ENCODE measurements around the gene UCHL3. TPM values are rescaled to one million over a fixed set of nuclear protein-coding genes. Genes with fewer than 3 reads are reported as not detected.

UCHL3 gene
- total RNA-seq, 1 donor from 2014 or later = not detected

DNA sequence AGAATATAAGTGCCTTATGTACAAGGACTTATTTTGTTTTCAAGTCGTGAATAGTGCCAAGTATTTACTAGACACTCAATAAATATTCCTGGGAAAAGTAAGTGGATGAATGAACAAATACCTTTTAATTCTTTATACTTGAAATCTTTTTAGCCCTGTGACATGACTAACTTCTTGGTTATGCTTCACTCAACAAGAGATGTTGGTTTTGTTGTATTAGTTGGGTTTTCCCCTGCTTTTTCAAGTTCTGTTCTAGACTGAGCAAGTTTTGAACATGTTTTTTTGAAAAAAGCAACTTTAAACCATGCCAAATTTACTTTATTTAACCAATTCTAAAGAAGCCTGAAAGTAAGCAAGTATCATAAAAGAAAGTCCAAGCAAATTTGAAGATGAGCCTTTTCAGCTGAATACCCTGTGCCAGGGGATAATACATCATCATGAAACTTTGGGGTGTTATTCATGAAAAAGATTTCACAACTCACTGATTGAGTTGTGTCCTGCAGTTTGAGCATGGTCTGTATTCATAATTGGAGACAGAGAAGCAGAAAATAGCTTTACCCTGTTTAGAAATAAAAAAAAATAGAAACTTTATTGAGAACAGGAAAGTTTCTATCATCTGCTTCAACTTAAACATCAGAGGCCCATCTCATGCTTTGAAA lies 97.7 kb downstream of the UCHL3 start:
- DNase-seq (ENCODE audit: low spot score in 2 of 2) = no peak
- TF ChIP-seq, protein P1, sequence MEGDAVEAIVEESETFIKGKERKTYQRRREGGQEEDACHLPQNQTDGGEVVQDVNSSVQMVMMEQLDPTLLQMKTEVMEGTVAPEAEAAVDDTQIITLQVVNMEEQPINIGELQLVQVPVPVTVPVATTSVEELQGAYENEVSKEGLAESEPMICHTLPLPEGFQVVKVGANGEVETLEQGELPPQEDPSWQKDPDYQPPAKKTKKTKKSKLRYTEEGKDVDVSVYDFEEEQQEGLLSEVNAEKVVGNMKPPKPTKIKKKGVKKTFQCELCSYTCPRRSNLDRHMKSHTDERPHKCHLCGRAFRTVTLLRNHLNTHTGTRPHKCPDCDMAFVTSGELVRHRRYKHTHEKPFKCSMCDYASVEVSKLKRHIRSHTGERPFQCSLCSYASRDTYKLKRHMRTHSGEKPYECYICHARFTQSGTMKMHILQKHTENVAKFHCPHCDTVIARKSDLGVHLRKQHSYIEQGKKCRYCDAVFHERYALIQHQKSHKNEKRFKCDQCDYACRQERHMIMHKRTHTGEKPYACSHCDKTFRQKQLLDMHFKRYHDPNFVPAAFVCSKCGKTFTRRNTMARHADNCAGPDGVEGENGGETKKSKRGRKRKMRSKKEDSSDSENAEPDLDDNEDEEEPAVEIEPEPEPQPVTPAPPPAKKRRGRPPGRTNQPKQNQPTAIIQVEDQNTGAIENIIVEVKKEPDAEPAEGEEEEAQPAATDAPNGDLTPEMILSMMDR (IDR thresholded peaks at IDR 0.05) = no peak
- intact Hi-C loops (cut with DNase I) = no loop called here
- Histone ChIP-seq H3K4me1 (no peaks in the 10 kb centered on the region), H3K27ac (no peak overlapping the region), H3K36me3 (no peaks in the 10 kb centered on the region), H3K9me3 (no peaks in the 10 kb centered on the region), H3K27me3 (no peaks in the 10 kb centered on the region), H3K4me3 (no peak overlapping the region)

DNA sequence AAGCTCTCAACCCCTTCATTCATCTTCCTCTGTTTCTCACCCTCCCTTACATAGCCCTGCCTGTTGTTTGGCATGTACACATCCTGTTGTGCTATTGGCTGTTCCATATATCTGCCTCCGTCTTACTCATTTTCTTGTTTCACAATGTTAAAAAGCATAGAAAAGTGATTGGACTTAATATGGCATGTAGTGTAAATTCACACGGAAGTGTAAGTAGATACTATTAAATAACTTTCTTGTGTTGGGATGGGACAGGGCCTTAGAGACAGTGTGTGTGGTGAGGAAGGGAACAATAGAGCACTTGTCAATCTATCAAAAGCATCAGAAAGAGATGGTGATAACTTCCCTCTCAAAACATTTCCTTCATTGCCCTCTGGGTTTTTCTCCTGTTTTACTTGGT lies 98.9 kb downstream of the UCHL3 start:
- H3K4me3 ChIP-seq = no peak overlapping the region

DNA sequence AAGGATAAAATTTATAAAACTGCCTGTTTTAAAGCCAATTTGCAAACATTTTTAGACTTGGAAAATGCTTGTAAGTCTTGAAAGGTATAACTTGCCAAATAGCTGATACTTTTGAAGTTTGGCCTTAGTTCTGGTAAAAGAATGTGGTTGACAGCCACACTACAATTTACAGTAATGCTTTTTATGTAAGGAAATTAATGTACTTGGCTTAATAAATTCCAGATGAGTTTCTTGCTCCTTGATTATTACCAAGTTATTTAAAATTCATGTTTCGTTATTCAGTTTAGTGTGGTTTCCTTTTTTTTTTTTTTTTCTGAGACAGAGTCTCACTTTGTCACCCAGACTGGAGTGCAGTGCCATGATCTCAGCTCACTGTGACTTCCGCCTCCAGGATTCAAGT lies 101.4 kb downstream of the UCHL3 start:
- Histone ChIP-seq H3K27ac (peak overlapping the region in 1 of 2 donors; percentile 38), H3K4me3 (no peak overlapping the region), H3K27me3 (no peaks in the 10 kb centered on the region), H3K9me3 (no peaks in the 10 kb centered on the region), H3K36me3 (no peaks in the 10 kb centered on the region), H3K4me1 (no peaks in the 10 kb centered on the region)
- intact Hi-C loops (cut with DNase I) = no loop called here
- TF ChIP-seq, protein P1 (IDR thresholded peaks at IDR 0.05) = no peak
- no peak for DNase-seq (ENCODE audit: low spot score in 2 of 2)

More for the DNA sequence above, 98.9 kb downstream of the UCHL3 start:
- Histone ChIP-seq H3K36me3 (no peaks in the 10 kb centered on the region), H3K4me1 (no peaks in the 10 kb centered on the region), H3K9me3 (no peaks in the 10 kb centered on the region), H3K27me3 (no peaks in the 10 kb centered on the region), H3K27ac (no peak overlapping the region)
- intact Hi-C loops (cut with DNase I) = no loop called here
- TF ChIP-seq, protein P1 (IDR thresholded peaks at IDR 0.05) = no peak
- DNase-seq (ENCODE audit: low spot score in 2 of 2) = no peak

DNA sequence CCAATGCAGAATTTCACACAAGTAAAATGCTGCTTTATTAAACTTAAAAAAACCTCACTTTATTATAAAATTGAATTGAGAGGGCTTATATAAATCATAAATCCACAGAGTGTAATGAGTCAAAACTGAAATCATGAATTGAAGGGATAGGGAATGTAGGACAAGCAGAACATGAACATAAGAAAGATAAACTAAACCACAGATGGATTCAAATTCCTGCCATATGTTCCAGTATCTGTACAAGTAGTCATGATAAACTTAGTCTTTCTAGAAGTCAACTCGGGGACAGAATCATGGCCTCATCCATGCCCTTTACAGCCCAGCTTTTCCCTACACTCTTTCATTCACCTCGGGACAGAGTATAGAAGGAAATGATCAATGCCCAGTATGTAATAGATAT lies 103.1 kb downstream of the UCHL3 start:
- no peaks in the 10 kb centered on the region for H3K27me3 ChIP-seq
- H3K4me3 ChIP-seq = no peak overlapping the region
- no peak for DNase-seq (ENCODE audit: low spot score in 2 of 2)
- intact Hi-C loops (cut with DNase I) = no loop called here
- TF ChIP-seq, protein P1 (IDR thresholded peaks at IDR 0.05) = no peak
- H3K27ac ChIP-seq = no peak overlapping the region
- no peaks in the 10 kb centered on the region for H3K4me1 ChIP-seq
- H3K36me3 ChIP-seq = no peaks in the 10 kb centered on the region
- no peaks in the 10 kb centered on the region for H3K9me3 ChIP-seq

Other genes starting within 250 kb of the UCHL3 start
- gene TBC1D4, start 67.6 kb upstream of the UCHL3 start, total RNA-seq = 9.5 TPM
- gene COMMD6, start 11.9 kb upstream of the UCHL3 start, total RNA-seq = 36.2 TPM
- gene LMO7, start 86.5 kb downstream of the UCHL3 start, total RNA-seq = 176 TPM

Data from ascending aorta (tissue), 2 donors.